ENCODE measurements around the gene ZSCAN12. TPM values are rescaled to one million over a fixed set of nuclear protein-coding genes. Genes with fewer than 3 reads are reported as not detected.

Gene ZSCAN12
- total RNA-seq, 1 experiment from 2014 or later, result 7.8 TPM

DNA sequence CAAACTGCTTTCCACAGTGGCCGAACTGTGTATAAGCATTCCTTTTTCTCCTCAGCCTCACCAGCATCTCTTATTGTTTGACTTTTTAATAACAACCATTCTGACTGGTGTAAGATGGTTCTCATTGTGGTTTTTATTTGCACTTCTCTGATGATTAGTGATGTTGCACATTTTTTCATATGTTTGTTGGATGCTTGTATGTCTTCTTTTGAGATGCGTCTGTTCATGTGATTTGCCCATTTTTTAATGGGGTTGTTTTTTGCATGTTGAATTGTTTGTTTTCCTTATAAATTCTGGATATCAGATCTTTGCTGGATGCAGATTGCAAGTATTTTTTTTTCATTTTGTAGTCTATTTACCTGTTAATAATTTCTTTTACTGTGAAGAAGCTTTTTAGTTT, 11.2 kb upstream of the ZSCAN12 start:
- DNase-seq (ENCODE audit: low spot score) (no peak), ATAC-seq (no peak)
- Mint-ChIP-seq H3K36me3 (no peaks in the 10 kb centered on the region), H3K4me1 (no peaks in the 10 kb centered on the region), H3K27ac (no peak overlapping the region), H3K27me3 (ENCODE audit: low read depth) (peaks cover 23% of the 10 kb centered on the region), H3K4me3 (no peak overlapping the region), H3K9me3 (peaks cover 3% of the 10 kb centered on the region; the same call in 1 of the 2 replicates)
- CTCF ChIA-PET, result no interaction called here
- TF ChIP-seq ZNF671 (CRISPR knock-in tag; IDR thresholded peaks at IDR 0.05), result no peak
- TF ChIP-seq ATF1 (CRISPR knock-in tag; IDR thresholded peaks at IDR 0.05), result no peak
- TF ChIP-seq CBFB (CRISPR knock-in tag; IDR thresholded peaks at IDR 0.05; ENCODE audit: low read depth), result no peak
- TF ChIP-seq ETV6 (CRISPR knock-in tag; IDR thresholded peaks at IDR 0.05), result no peak
- TF ChIP-seq, protein P1, sequence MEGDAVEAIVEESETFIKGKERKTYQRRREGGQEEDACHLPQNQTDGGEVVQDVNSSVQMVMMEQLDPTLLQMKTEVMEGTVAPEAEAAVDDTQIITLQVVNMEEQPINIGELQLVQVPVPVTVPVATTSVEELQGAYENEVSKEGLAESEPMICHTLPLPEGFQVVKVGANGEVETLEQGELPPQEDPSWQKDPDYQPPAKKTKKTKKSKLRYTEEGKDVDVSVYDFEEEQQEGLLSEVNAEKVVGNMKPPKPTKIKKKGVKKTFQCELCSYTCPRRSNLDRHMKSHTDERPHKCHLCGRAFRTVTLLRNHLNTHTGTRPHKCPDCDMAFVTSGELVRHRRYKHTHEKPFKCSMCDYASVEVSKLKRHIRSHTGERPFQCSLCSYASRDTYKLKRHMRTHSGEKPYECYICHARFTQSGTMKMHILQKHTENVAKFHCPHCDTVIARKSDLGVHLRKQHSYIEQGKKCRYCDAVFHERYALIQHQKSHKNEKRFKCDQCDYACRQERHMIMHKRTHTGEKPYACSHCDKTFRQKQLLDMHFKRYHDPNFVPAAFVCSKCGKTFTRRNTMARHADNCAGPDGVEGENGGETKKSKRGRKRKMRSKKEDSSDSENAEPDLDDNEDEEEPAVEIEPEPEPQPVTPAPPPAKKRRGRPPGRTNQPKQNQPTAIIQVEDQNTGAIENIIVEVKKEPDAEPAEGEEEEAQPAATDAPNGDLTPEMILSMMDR (IDR thresholded peaks at IDR 0.05), result no peak
- TF ChIP-seq, protein P2, sequence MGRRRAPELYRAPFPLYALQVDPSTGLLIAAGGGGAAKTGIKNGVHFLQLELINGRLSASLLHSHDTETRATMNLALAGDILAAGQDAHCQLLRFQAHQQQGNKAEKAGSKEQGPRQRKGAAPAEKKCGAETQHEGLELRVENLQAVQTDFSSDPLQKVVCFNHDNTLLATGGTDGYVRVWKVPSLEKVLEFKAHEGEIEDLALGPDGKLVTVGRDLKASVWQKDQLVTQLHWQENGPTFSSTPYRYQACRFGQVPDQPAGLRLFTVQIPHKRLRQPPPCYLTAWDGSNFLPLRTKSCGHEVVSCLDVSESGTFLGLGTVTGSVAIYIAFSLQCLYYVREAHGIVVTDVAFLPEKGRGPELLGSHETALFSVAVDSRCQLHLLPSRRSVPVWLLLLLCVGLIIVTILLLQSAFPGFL (CRISPR knock-in tag; IDR thresholded peaks at IDR 0.05; ENCODE audit: borderline replicate concordance), result no peak
- TF ChIP-seq ZNF138 (CRISPR knock-in tag; conservative IDR thresholded peaks at IDR 0.05), result no peak
- TF ChIP-seq, protein P3, sequence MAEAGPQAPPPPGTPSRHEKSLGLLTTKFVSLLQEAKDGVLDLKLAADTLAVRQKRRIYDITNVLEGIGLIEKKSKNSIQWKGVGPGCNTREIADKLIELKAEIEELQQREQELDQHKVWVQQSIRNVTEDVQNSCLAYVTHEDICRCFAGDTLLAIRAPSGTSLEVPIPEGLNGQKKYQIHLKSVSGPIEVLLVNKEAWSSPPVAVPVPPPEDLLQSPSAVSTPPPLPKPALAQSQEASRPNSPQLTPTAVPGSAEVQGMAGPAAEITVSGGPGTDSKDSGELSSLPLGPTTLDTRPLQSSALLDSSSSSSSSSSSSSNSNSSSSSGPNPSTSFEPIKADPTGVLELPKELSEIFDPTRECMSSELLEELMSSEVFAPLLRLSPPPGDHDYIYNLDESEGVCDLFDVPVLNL (CRISPR knock-in tag; IDR thresholded peaks at IDR 0.05; ENCODE audit: borderline replicate concordance, low read depth), result no peak
- no peak for TF ChIP-seq PRRX2 (CRISPR knock-in tag; IDR thresholded peaks at IDR 0.05)
- TF ChIP-seq SOX15 (CRISPR knock-in tag; IDR thresholded peaks at IDR 0.05), result no peak
- no peak for TF ChIP-seq GABPB1 (CRISPR knock-in tag; IDR thresholded peaks at IDR 0.05)
- no peak for TF ChIP-seq SP1 (CRISPR knock-in tag; conservative IDR thresholded peaks at IDR 0.05)
- TF ChIP-seq ZNF219 (CRISPR knock-in tag; IDR thresholded peaks at IDR 0.05; ENCODE audit: borderline replicate concordance), result no peak
- TF ChIP-seq, protein P4, sequence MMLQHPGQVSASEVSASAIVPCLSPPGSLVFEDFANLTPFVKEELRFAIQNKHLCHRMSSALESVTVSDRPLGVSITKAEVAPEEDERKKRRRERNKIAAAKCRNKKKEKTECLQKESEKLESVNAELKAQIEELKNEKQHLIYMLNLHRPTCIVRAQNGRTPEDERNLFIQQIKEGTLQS (CRISPR knock-in tag; conservative IDR thresholded peaks at IDR 0.05), result no peak
- TF ChIP-seq SMAD3 (CRISPR knock-in tag; IDR thresholded peaks at IDR 0.05; ENCODE audit: borderline replicate concordance), result no peak
- TF ChIP-seq, protein P5, sequence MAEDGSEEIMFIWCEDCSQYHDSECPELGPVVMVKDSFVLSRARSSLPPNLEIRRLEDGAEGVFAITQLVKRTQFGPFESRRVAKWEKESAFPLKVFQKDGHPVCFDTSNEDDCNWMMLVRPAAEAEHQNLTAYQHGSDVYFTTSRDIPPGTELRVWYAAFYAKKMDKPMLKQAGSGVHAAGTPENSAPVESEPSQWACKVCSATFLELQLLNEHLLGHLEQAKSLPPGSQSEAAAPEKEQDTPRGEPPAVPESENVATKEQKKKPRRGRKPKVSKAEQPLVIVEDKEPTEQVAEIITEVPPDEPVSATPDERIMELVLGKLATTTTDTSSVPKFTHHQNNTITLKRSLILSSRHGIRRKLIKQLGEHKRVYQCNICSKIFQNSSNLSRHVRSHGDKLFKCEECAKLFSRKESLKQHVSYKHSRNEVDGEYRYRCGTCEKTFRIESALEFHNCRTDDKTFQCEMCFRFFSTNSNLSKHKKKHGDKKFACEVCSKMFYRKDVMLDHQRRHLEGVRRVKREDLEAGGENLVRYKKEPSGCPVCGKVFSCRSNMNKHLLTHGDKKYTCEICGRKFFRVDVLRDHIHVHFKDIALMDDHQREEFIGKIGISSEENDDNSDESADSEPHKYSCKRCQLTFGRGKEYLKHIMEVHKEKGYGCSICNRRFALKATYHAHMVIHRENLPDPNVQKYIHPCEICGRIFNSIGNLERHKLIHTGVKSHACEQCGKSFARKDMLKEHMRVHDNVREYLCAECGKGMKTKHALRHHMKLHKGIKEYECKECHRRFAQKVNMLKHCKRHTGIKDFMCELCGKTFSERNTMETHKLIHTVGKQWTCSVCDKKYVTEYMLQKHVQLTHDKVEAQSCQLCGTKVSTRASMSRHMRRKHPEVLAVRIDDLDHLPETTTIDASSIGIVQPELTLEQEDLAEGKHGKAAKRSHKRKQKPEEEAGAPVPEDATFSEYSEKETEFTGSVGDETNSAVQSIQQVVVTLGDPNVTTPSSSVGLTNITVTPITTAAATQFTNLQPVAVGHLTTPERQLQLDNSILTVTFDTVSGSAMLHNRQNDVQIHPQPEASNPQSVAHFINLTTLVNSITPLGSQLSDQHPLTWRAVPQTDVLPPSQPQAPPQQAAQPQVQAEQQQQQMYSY (CRISPR knock-in tag; IDR thresholded peaks at IDR 0.05), result no peak
- TF ChIP-seq FOXJ3 (CRISPR knock-in tag; IDR thresholded peaks at IDR 0.05; ENCODE audit: borderline replicate concordance), result no peak
- no peak for TF ChIP-seq ELF4 (CRISPR knock-in tag; IDR thresholded peaks at IDR 0.05; ENCODE audit: low read depth)
- no peak for TF ChIP-seq EMX1 (CRISPR knock-in tag; IDR thresholded peaks at IDR 0.05)
- POLR2A ChIA-PET, result no interaction called here
